Caco-2 (cell line): ENCODE measurements around the gene ADRA2C. TPM values are rescaled to one million over a fixed set of nuclear protein-coding genes. Genes with fewer than 3 reads are reported as not detected.

ENCODE experiments used
- BruUV-seq: library from RNA; stranded (reverse); fragments of 400-500 nt; replicated peaks from 2 replicates; lab custom pipeline; 2021; lab: Mats Ljungman, UMichigan
- CTCF ChIA-PET: fragments of 300-600 bp; sonication (Branson Sonifier 250); formaldehyde crosslinking; loops from one replicate; lab custom pipeline; 2022; ENCODE audit warnings: antibody characterized with exemption; lab: Charles Lee
- POLR2A ChIA-PET: fragments of 300-600 bp; sonication (Branson Sonifier 250); formaldehyde crosslinking; loops from one replicate; lab custom pipeline; 2022; ENCODE audit warnings: antibody characterized with exemption; lab: Charles Lee
- DNase-seq, 2 experiments: peaks; one replicate each; pipeline versions ENCODE4 v3.0.0 to v3.0.0-alpha.2; 2020 to 2022
- H3K27me3 ChIP-seq: replicated peaks from 2 replicates; pipeline ENCODE4 v1.6.0; 2011; ENCODE audit warnings: low read length; ENCODE audit not compliant: control insufficient read depth, insufficient read depth
- H3K36me3 ChIP-seq: 2 replicates; pipeline ENCODE4 v1.5.1; 2011; ENCODE audit warnings: low read length; ENCODE audit not compliant: control insufficient read depth, insufficient read depth
- H3K4me1 ChIP-seq: fragments of 250-450 bp; sonication (Bioruptor Pico); 2 replicates; pipeline ENCODE4 v1.5.1; 2020; ENCODE audit warnings: mild to moderate bottlenecking
- H3K4me3 ChIP-seq: 2 replicates; pipeline ENCODE4 v1.5.1; 2011; ENCODE audit warnings: low read depth, mild to moderate bottlenecking, control low read depth, low read length
- H3K9me3 ChIP-seq: fragments of 250-450 bp; sonication (Bioruptor Pico); 2 replicates; pipeline ENCODE4 v1.5.1; 2020; ENCODE audit warnings: mild to moderate bottlenecking, moderate library complexity
- H3K27ac Mint-ChIP-seq: one replicate; pipeline ENCODE4 v1.8.0; 2022; ENCODE audit warnings: mixed read lengths; ENCODE audit not compliant: unreplicated experiment
- H3K27me3 Mint-ChIP-seq: one replicate; pipeline ENCODE4 v1.8.0; 2022; ENCODE audit warnings: mixed read lengths; ENCODE audit not compliant: insufficient read depth, unreplicated experiment
- H3K36me3 Mint-ChIP-seq: one replicate; pipeline ENCODE4 v1.8.0; 2022; ENCODE audit warnings: mild to moderate bottlenecking, mixed read lengths; ENCODE audit not compliant: insufficient read depth, unreplicated experiment
- H3K4me1 Mint-ChIP-seq: one replicate; pipeline ENCODE4 v1.8.0; 2022; ENCODE audit warnings: low read depth, mixed read lengths; ENCODE audit not compliant: unreplicated experiment
- H3K4me3 Mint-ChIP-seq: one replicate; pipeline ENCODE4 v1.8.0; 2022; ENCODE audit warnings: mild to moderate bottlenecking, moderate library complexity, mixed read lengths; ENCODE audit not compliant: unreplicated experiment
- H3K9me3 Mint-ChIP-seq: one replicate; pipeline ENCODE4 v1.8.0; 2022; ENCODE audit warnings: mixed read lengths; ENCODE audit not compliant: unreplicated experiment
- CTCF ChIP-seq, 2 experiments: fragments of 200-600 bp in 1 of 2; IDR thresholded peaks; 1 replicate in 1 of 2; 2 replicates in 1 of 2; pipeline versions ENCODE4 v1.5.1 to v1.8.0; 2011 to 2022; ENCODE audit warnings: antibody characterized with exemption in 1 of 2, control low read depth in 1 of 2, inconsistent platforms in 1 of 2, low read depth in 1 of 2, low read length in 1 of 2, mild to moderate bottlenecking in 1 of 2, moderate library complexity in 1 of 2; ENCODE audit not compliant: insufficient read depth in 1 of 2, severe bottlenecking in 1 of 2, unreplicated experiment in 1 of 2
- intact Hi-C: fragments of 100-400 bp; cut with micrococcal nuclease; formaldehyde crosslinking; loops from one replicate; pipeline ENCODE4 v1.10.0; 2022; ENCODE audit not compliant: unreplicated experiment
- total RNA-seq: library from RNA; stranded (reverse); gene quantifications from 2 replicates; pipeline ENCODE4 v1.2.3, GENCODE V29; 2022

The ADRA2C gene
- total RNA-seq, 1 experiment from 2014 or later: 11.7 TPM

- Mint-ChIP-seq H3K36me3 (no peaks in the 10 kb centered on the region), H3K27me3 (no peaks in the 10 kb centered on the region), H3K27ac (no peak overlapping the region), H3K9me3 (no peaks in the 10 kb centered on the region), H3K4me1 (no peaks in the 10 kb centered on the region), H3K4me3 (no peak overlapping the region)
- H3K4me3 ChIP-seq: no peak overlapping the region
- DNase-seq: no peak
- no peaks in the 10 kb centered on the region for H3K27me3 ChIP-seq
- intact Hi-C loops: no loop called here
- no TSS peak for BruUV-seq
- TF ChIP-seq CTCF (IDR thresholded peaks at IDR 0.05; ENCODE audit: insufficient read depth in 1 of 2, low read depth in 1 of 2, low read length in 1 of 2, severe bottlenecking in 1 of 2, unreplicated experiment in 1 of 2): no peak
- no peaks in the 10 kb centered on the region for H3K9me3 ChIP-seq
- H3K4me1 ChIP-seq: peaks cover 5% of the 10 kb centered on the region; the same call in 1 of the 2 replicates
- POLR2A ChIA-PET: no interaction called here
- CTCF ChIA-PET: no interaction called here
- no peaks in the 10 kb centered on the region for H3K36me3 ChIP-seq
Measured at GRCh38 chr4:3762264-3762663, 3.9 kb upstream of the ADRA2C start.

- no peak for DNase-seq
- Histone ChIP-seq H3K27me3 (no peaks in the 10 kb centered on the region), H3K4me1 (peaks cover 5% of the 10 kb centered on the region; the same call in 1 of the 2 replicates), H3K9me3 (no peaks in the 10 kb centered on the region), H3K36me3 (no peaks in the 10 kb centered on the region), H3K4me3 (no peak overlapping the region)
- H3K4me3 Mint-ChIP-seq: no peak overlapping the region
- no peaks in the 10 kb centered on the region for H3K9me3 Mint-ChIP-seq
- no peaks in the 10 kb centered on the region for H3K4me1 Mint-ChIP-seq
- intact Hi-C loops: no loop called here
- TF ChIP-seq CTCF (IDR thresholded peaks at IDR 0.05; ENCODE audit: insufficient read depth in 1 of 2, low read depth in 1 of 2, low read length in 1 of 2, severe bottlenecking in 1 of 2, unreplicated experiment in 1 of 2): no peak
- BruUV-seq: no TSS peak
- CTCF ChIA-PET: no interaction called here
- no peak overlapping the region for H3K27ac Mint-ChIP-seq
- POLR2A ChIA-PET: no interaction called here
- peaks cover 2% of the 10 kb centered on the region for H3K27me3 Mint-ChIP-seq
- H3K36me3 Mint-ChIP-seq: peaks cover 6% of the 10 kb centered on the region
Measured at GRCh38 chr4:3762753-3763549, 3.2 kb upstream of the ADRA2C start.

GRCh38 chr4:3765271-3766035, 732 bp upstream of the ADRA2C start:
- CTCF ChIA-PET: interaction anchor here (0.6 to 2.1 kb wide), 4 partner anchors 12 to 1084 kb away, joined by 3 to 12 read pairs (median 4); no protein-coding TSS in a partner anchor
- H3K4me3 Mint-ChIP-seq: peak overlapping the region; percentile 55
- peak overlapping the region; percentile 30 for H3K4me3 ChIP-seq

More at GRCh38 chr4:3765271-3766035, 732 bp upstream of the ADRA2C start:
- no TSS peak for BruUV-seq
- intact Hi-C loops: no loop called here
- peak in 1 of 2 experiments; percentile 8 for TF ChIP-seq CTCF (IDR thresholded peaks at IDR 0.05; ENCODE audit: insufficient read depth in 1 of 2, low read depth in 1 of 2, low read length in 1 of 2, severe bottlenecking in 1 of 2, unreplicated experiment in 1 of 2)
- POLR2A ChIA-PET: no interaction called here
- Histone ChIP-seq H3K27me3 (no peaks in the 10 kb centered on the region), H3K9me3 (no peaks in the 10 kb centered on the region), H3K4me1 (peaks cover 5% of the 10 kb centered on the region; the same call in 1 of the 2 replicates), H3K36me3 (no peaks in the 10 kb centered on the region)
- Mint-ChIP-seq H3K36me3 (peaks cover 6% of the 10 kb centered on the region), H3K9me3 (no peaks in the 10 kb centered on the region), H3K4me1 (no peaks in the 10 kb centered on the region), H3K27me3 (peaks cover 2% of the 10 kb centered on the region), H3K27ac (no peak overlapping the region)
- peak in 1 of 2 experiments; percentile 78 for DNase-seq
